Mesenchymal stem cell (in vitro differentiated cells and primary cell): ENCODE results near the gene ARL6IP1.

Experiments used
- DNase-seq: peaks from one replicate; pipeline ENCODE4 v3.0.0-alpha.2; 2013
- H2AFZ ChIP-seq: one replicate; pipeline ENCODE4 v1.6.1; 2013; ENCODE audit warnings: low read depth, mild to moderate bottlenecking, control low read depth, inconsistent platforms, low read length, moderate library complexity
- H2AK5ac ChIP-seq: 2 replicates; pipeline ENCODE4 v1.6.1; 2013; ENCODE audit warnings: low read length, moderate library complexity, mild to moderate bottlenecking, inconsistent platforms; ENCODE audit not compliant: severe bottlenecking
- H2BK120ac ChIP-seq: one replicate; pipeline ENCODE4 v1.6.1; 2013; ENCODE audit warnings: low read depth, mild to moderate bottlenecking, inconsistent platforms, low read length, moderate library complexity
- H2BK12ac ChIP-seq, 2 experiments: one replicate each; pipeline ENCODE4 v1.6.1; 2013; ENCODE audit warnings: inconsistent platforms in 2 of 2, low read length in 2 of 2, mild to moderate bottlenecking in 2 of 2, moderate library complexity in 2 of 2, control low read depth in 1 of 2
- H2BK15ac ChIP-seq: one replicate; pipeline ENCODE4 v1.6.1; 2013; ENCODE audit warnings: mild to moderate bottlenecking, low read depth, inconsistent platforms; ENCODE audit not compliant: poor library complexity, severe bottlenecking
- H2BK5ac ChIP-seq: 2 replicates; pipeline ENCODE4 v1.6.1; 2013; ENCODE audit warnings: low read depth, mild to moderate bottlenecking, low read length, control low read depth, inconsistent platforms; ENCODE audit not compliant: poor library complexity, severe bottlenecking
- H3K14ac ChIP-seq, 2 experiments: one replicate each; pipeline ENCODE4 v1.6.1; 2013; ENCODE audit warnings: inconsistent platforms in 2 of 2, low read length in 2 of 2, control low read depth in 1 of 2, mild to moderate bottlenecking in 1 of 2, moderate library complexity in 1 of 2
- H3K18ac ChIP-seq, 2 experiments: one replicate each; pipeline ENCODE4 v1.6.1; 2013; ENCODE audit warnings: inconsistent platforms in 2 of 2, low read length in 2 of 2, control low read depth in 1 of 2, low read depth in 1 of 2, mild to moderate bottlenecking in 1 of 2
- H3K23ac ChIP-seq, 2 experiments: one replicate each; pipeline ENCODE4 v1.6.1; 2013; ENCODE audit warnings: inconsistent platforms in 2 of 2, low read length in 2 of 2, mild to moderate bottlenecking in 2 of 2, moderate library complexity in 2 of 2, control low read depth in 1 of 2
- H3K27ac ChIP-seq: 2 replicates; pipeline ENCODE4 v1.5.1; 2013; ENCODE audit warnings: mild to moderate bottlenecking, moderate library complexity, low read length, control low read depth, inconsistent platforms; ENCODE audit not compliant: poor library complexity, severe bottlenecking
- H3K27me3 ChIP-seq, 2 experiments: 2 replicates each; pipeline versions ENCODE4 v1.6.1 to v1.7.0; 2013; ENCODE audit warnings: low read length in 2 of 2, mild to moderate bottlenecking in 2 of 2, moderate library complexity in 2 of 2, control low read depth in 1 of 2, inconsistent platforms in 1 of 2; ENCODE audit not compliant: control insufficient read depth in 1 of 2, insufficient read depth in 1 of 2
- H3K36me3 ChIP-seq, 2 experiments: 2 replicates each; pipeline versions ENCODE4 v1.6.1 to v1.7.0; 2013; ENCODE audit warnings: low read length in 2 of 2, control low read depth in 1 of 2, inconsistent platforms in 1 of 2, low read depth in 1 of 2, mild to moderate bottlenecking in 1 of 2; ENCODE audit not compliant: insufficient read depth in 2 of 2, control insufficient read depth in 1 of 2
- H3K4ac ChIP-seq, 2 experiments: one replicate each; pipeline ENCODE4 v1.6.1; 2013; ENCODE audit warnings: inconsistent platforms in 2 of 2, low read length in 2 of 2, mild to moderate bottlenecking in 2 of 2, moderate library complexity in 2 of 2, control low read depth in 1 of 2, low read depth in 1 of 2
- H3K4me1 ChIP-seq: 2 replicates; pipeline ENCODE4 v1.6.1; 2013; ENCODE audit warnings: low read depth, low read length, control low read depth; ENCODE audit not compliant: control insufficient read depth, insufficient read depth
- H3K4me2 ChIP-seq: 2 replicates; pipeline ENCODE4 v1.6.1; 2013; ENCODE audit warnings: low read length, mild to moderate bottlenecking, inconsistent platforms; ENCODE audit not compliant: poor library complexity, severe bottlenecking
- H3K4me3 ChIP-seq, 2 experiments: 2 replicates each; pipeline versions ENCODE4 v1.5.1 to v1.7.0; 2013; ENCODE audit warnings: low read length in 2 of 2, mild to moderate bottlenecking in 2 of 2, control low read depth in 1 of 2, low read depth in 1 of 2; ENCODE audit not compliant: insufficient read depth in 1 of 2
- H3K79me1 ChIP-seq: replicated peaks from 2 replicates; pipeline ENCODE4 v1.6.1; 2013; ENCODE audit warnings: mild to moderate bottlenecking, control low read depth, low read length, inconsistent platforms; ENCODE audit not compliant: poor library complexity, severe bottlenecking
- H3K9ac ChIP-seq: 2 replicates; pipeline ENCODE4 v1.7.0; 2013; ENCODE audit warnings: mild to moderate bottlenecking, low read length, moderate library complexity
- H3K9me3 ChIP-seq: 2 replicates; pipeline ENCODE4 v1.7.0; 2013; ENCODE audit warnings: mild to moderate bottlenecking, low read length; ENCODE audit not compliant: control insufficient read depth
- H4K8ac ChIP-seq: one replicate; pipeline ENCODE4 v1.6.1; 2013; ENCODE audit warnings: inconsistent platforms, mild to moderate bottlenecking, low read length, moderate library complexity
- H4K91ac ChIP-seq: one replicate; pipeline ENCODE4 v1.6.1; 2013; ENCODE audit warnings: mild to moderate bottlenecking, low read length, inconsistent platforms
- WGBS: methylation state at CpG from one replicate; pipeline ENCODE4 v1.1.7; 2013; ENCODE audit warnings: mixed read lengths; 5-methylcytosine and 5-hydroxymethylcytosine counted together

Gene ARL6IP1

GRCh38 chr16:18800293-18800692 lies 1.1 kb downstream of the ARL6IP1 start:
- Histone ChIP-seq H3K14ac (no peak overlapping the region), H2BK12ac (no peak overlapping the region), H3K36me3 (peaks cover 4 to 27% of the 10 kb centered on the region in 2 experiments), H2AK5ac (peak overlapping the region; percentile 17), H3K23ac (no peak overlapping the region), H2AFZ (no peak overlapping the region), H3K27me3 (no peaks in the 10 kb centered on the region), H3K4me2 (peak overlapping the region; percentile 94), H3K4me3 (peak overlapping the region in 1 of 2 experiments; percentile 95), H2BK15ac (no peak overlapping the region), H3K27ac (peak overlapping the region; percentile 63), H4K91ac (no peak overlapping the region), H2BK5ac (no peak overlapping the region), H3K4ac (no peak overlapping the region), H3K79me1 (peaks cover 4% of the 10 kb centered on the region), H3K9ac (peak overlapping the region; percentile 96), H3K18ac (no peak overlapping the region), H3K4me1 (peaks cover 7% of the 10 kb centered on the region), H3K9me3 (no peaks in the 10 kb centered on the region), H4K8ac (no peak overlapping the region), H2BK120ac (no peak overlapping the region)
- DNase-seq, result no peak
- WGBS, result 16% methylated on average over 8 of the region's 8 CpGs

GRCh38 chr16:18799500-18799899 lies 1.8 kb downstream of the ARL6IP1 start:
- no peak overlapping the region for H4K8ac ChIP-seq
- no peak overlapping the region for H3K4ac ChIP-seq
- H2AK5ac ChIP-seq, result no peak overlapping the region
- H3K4me2 ChIP-seq, result peak overlapping the region; percentile 94
- H3K36me3 ChIP-seq, result peaks cover 6 to 35% of the 10 kb centered on the region in 2 experiments
- H2BK120ac ChIP-seq, result no peak overlapping the region
- WGBS, result 66% methylated on average over 2 of the region's 3 CpGs
- H4K91ac ChIP-seq, result no peak overlapping the region
- DNase-seq, result no peak
- no peak overlapping the region for H3K14ac ChIP-seq
- H3K4me1 ChIP-seq, result peaks cover 6% of the 10 kb centered on the region
- H3K4me3 ChIP-seq, result peak overlapping the region in 1 of 2 experiments; percentile 95
- no peak overlapping the region for H2AFZ ChIP-seq
- H3K27me3 ChIP-seq, result no peaks in the 10 kb centered on the region
- H2BK12ac ChIP-seq, result no peak overlapping the region
- no peak overlapping the region for H3K18ac ChIP-seq
- no peak overlapping the region for H2BK15ac ChIP-seq
- H3K9me3 ChIP-seq, result no peaks in the 10 kb centered on the region
- H3K23ac ChIP-seq, result no peak overlapping the region
- H3K9ac ChIP-seq, result peak overlapping the region; percentile 96
- no peak overlapping the region for H3K27ac ChIP-seq
- no peak overlapping the region for H2BK5ac ChIP-seq
- H3K79me1 ChIP-seq, result peaks cover 4% of the 10 kb centered on the region

- H3K23ac ChIP-seq, result no peak overlapping the region
- H3K9ac ChIP-seq, result peak overlapping the region; percentile 2
- H3K27me3 ChIP-seq, result no peaks in the 10 kb centered on the region
- H3K4me1 ChIP-seq, result peaks cover 5% of the 10 kb centered on the region
- no peak overlapping the region for H2AFZ ChIP-seq
- H2AK5ac ChIP-seq, result no peak overlapping the region
- no peak overlapping the region for H3K14ac ChIP-seq
- no peak overlapping the region for H4K8ac ChIP-seq
- DNase-seq, result no peak
- peaks cover 14 to 51% of the 10 kb centered on the region in 2 experiments for H3K36me3 ChIP-seq
- no peak overlapping the region for H3K18ac ChIP-seq
- no peaks in the 10 kb centered on the region for H3K9me3 ChIP-seq
- WGBS, result 100% methylated on average over 2 of the region's 4 CpGs
- H3K4ac ChIP-seq, result no peak overlapping the region
- no peak overlapping the region for H3K27ac ChIP-seq
- H2BK120ac ChIP-seq, result no peak overlapping the region
- no peak overlapping the region for H3K4me2 ChIP-seq
- no peak overlapping the region for H4K91ac ChIP-seq
- H2BK12ac ChIP-seq, result no peak overlapping the region
- H3K79me1 ChIP-seq, result peaks cover 4% of the 10 kb centered on the region
- H3K4me3 ChIP-seq, result no peak overlapping the region
- H2BK15ac ChIP-seq, result no peak overlapping the region
- H2BK5ac ChIP-seq, result no peak overlapping the region
These were observed 3.6 kb downstream of the ARL6IP1 start for GRCh38 chr16:18797746-18798145.

- no peaks in the 10 kb centered on the region for H3K27me3 ChIP-seq
- H2BK5ac ChIP-seq, result no peak overlapping the region
- no peak overlapping the region for H3K4me3 ChIP-seq
- H3K18ac ChIP-seq, result no peak overlapping the region
- H2BK15ac ChIP-seq, result no peak overlapping the region
- H3K9ac ChIP-seq, result no peak overlapping the region
- H2BK120ac ChIP-seq, result no peak overlapping the region
- H4K91ac ChIP-seq, result no peak overlapping the region
- DNase-seq, result no peak
- peaks cover 2% of the 10 kb centered on the region for H3K79me1 ChIP-seq
- no peak overlapping the region for H2AK5ac ChIP-seq
- no peak overlapping the region for H3K14ac ChIP-seq
- no peak overlapping the region for H2AFZ ChIP-seq
- no peak overlapping the region for H3K4ac ChIP-seq
- H3K36me3 ChIP-seq, result peaks cover 11 to 65% of the 10 kb centered on the region in 2 experiments
- no peak overlapping the region for H3K4me2 ChIP-seq
- no peak overlapping the region for H3K27ac ChIP-seq
- no peak overlapping the region for H2BK12ac ChIP-seq
- 20% methylated on average over 1 of the region's 1 CpG for WGBS
- no peak overlapping the region for H4K8ac ChIP-seq
- H3K4me1 ChIP-seq, result peaks cover 2% of the 10 kb centered on the region
- H3K23ac ChIP-seq, result no peak overlapping the region
- no peaks in the 10 kb centered on the region for H3K9me3 ChIP-seq
These were observed 5.0 kb downstream of the ARL6IP1 start for GRCh38 chr16:18796377-18796776.
